DOHH2 (cell line): Measurements from ENCODE around the gene PCDH9.

Source experiments
- EZH2phosphoT487 ChIP-seq: fragments of 200-600 bp; sonication (generic); IDR thresholded peaks from 2 replicates; pipeline ENCODE4 v1.6.1; 2017; ENCODE audit warnings: borderline replicate concordance, mild to moderate bottlenecking, antibody characterized with exemption, low read length, moderate library complexity, mixed read lengths
- TF ChIP-seq, protein P1 (sequence below): fragments of 200-600 bp; sonication (generic); IDR thresholded peaks from one replicate; pipeline ENCODE4 v1.5.1; 2014; ENCODE audit warnings: antibody characterized with exemption, mild to moderate bottlenecking, low read depth, low read length; ENCODE audit not compliant: poor library complexity, severe bottlenecking

DNA sequence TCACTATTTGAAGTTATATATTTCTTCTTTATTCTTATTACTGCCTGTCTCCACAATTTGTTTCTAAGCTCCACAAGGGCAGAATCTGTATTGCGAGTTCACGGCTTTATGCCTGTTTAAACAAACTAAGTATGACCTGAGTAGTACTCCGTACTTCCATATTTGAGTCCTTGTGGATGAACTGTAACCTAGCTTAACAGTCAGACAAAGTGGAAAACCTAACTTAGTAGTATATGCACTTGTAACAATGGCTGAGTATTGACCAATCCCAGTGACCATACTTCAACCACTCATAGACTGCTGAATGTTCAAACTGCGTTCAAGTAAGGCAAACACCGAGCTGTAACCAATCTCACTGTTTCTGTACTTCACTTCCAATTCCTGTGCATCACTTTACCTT lies 292.7 kb downstream of the PCDH9 start:
- TF ChIP-seq, protein P1, sequence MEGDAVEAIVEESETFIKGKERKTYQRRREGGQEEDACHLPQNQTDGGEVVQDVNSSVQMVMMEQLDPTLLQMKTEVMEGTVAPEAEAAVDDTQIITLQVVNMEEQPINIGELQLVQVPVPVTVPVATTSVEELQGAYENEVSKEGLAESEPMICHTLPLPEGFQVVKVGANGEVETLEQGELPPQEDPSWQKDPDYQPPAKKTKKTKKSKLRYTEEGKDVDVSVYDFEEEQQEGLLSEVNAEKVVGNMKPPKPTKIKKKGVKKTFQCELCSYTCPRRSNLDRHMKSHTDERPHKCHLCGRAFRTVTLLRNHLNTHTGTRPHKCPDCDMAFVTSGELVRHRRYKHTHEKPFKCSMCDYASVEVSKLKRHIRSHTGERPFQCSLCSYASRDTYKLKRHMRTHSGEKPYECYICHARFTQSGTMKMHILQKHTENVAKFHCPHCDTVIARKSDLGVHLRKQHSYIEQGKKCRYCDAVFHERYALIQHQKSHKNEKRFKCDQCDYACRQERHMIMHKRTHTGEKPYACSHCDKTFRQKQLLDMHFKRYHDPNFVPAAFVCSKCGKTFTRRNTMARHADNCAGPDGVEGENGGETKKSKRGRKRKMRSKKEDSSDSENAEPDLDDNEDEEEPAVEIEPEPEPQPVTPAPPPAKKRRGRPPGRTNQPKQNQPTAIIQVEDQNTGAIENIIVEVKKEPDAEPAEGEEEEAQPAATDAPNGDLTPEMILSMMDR, result no peak
- TF ChIP-seq EZH2phosphoT487, result no peak
